Measurements from ENCODE around the gene AAK1.
"Not testable (repeated sequence)": the region's sequence is repeated elsewhere in the genome, so short reads cannot be mapped to it uniquely, and the experiment has no call there.

GRCh38 chr2:69439499-69439898, 204.0 kb downstream of the AAK1 start:
- not testable (repeated sequence) for TF ChIP-seq POLR2A, CTCF (IDR thresholded peaks at IDR 0.05)

Data from adrenal gland (tissue), 5 donors.